GM03348 (cell line): Measurements from ENCODE around the gene HDAC4.

Source experiments
- DNase-seq: peaks from one replicate; pipeline ENCODE4 v3.0.0; 2012; ENCODE audit warnings: low spot score

HDAC4 gene

GRCh38 chr2:239326831-239327535 is 73.8 kb downstream of the HDAC4 start:
- DNase-seq, result no peak

GRCh38 chr2:239324456-239324855 is 76.4 kb downstream of the HDAC4 start:
- no peak for DNase-seq

GRCh38 chr2:239323447-239323846 is 77.4 kb downstream of the HDAC4 start:
- no peak for DNase-seq

GRCh38 chr2:239322416-239323086 is 78.3 kb downstream of the HDAC4 start:
- no peak for DNase-seq

- DNase-seq, result no peak
These were observed 79.0 kb downstream of the HDAC4 start for GRCh38 chr2:239321596-239322415.

GRCh38 chr2:239318790-239319661 is 81.8 kb downstream of the HDAC4 start:
- DNase-seq, result peak; percentile 92

- DNase-seq, result no peak
These were observed 82.6 kb downstream of the HDAC4 start for GRCh38 chr2:239318151-239318611.

- DNase-seq, result peak; percentile 87
These were observed 84.0 kb downstream of the HDAC4 start for GRCh38 chr2:239316562-239317465.

GRCh38 chr2:239315308-239315707 is 85.5 kb downstream of the HDAC4 start:
- no peak for DNase-seq

- DNase-seq, result no peak
These were observed 87.0 kb downstream of the HDAC4 start for GRCh38 chr2:239313776-239314175.

- DNase-seq, result peak; percentile 45
These were observed 87.8 kb downstream of the HDAC4 start for GRCh38 chr2:239312741-239313667.

- no peak for DNase-seq
These were observed 88.7 kb downstream of the HDAC4 start for GRCh38 chr2:239312081-239312511.

- peak; percentile 86 for DNase-seq
These were observed 89.4 kb downstream of the HDAC4 start for GRCh38 chr2:239311132-239312040.

- DNase-seq, result no peak
These were observed 90.3 kb downstream of the HDAC4 start for GRCh38 chr2:239310401-239311061.

GRCh38 chr2:239309398-239310245 is 91.2 kb downstream of the HDAC4 start:
- DNase-seq, result no peak

- peak; percentile 89 for DNase-seq
These were observed 92.0 kb downstream of the HDAC4 start for GRCh38 chr2:239308661-239309397.
